Chondrocyte (in vitro differentiated cells): ENCODE results near the gene NOXRED1. TPM values are rescaled to one million over a fixed set of nuclear protein-coding genes. Genes with fewer than 3 reads are reported as not detected.
A peak's percentile ranks its signal among the peaks of the same experiment; 100 is the strongest.

Source experiments
- DNase-seq: peaks from one replicate; pipeline ENCODE4 v3.0.0; 2021; ENCODE audit warnings: mixed read lengths, low spot score
- H3K27ac Mint-ChIP-seq: one replicate; pipeline ENCODE4 v1.8.0; 2021; ENCODE audit warnings: mild to moderate bottlenecking, moderate library complexity, mixed read lengths; ENCODE audit not compliant: unreplicated experiment
- H3K27me3 Mint-ChIP-seq: 2 replicates; pipeline ENCODE4 v1.8.0; 2021; ENCODE audit warnings: low read depth, mixed read lengths
- H3K36me3 Mint-ChIP-seq: 2 replicates; pipeline ENCODE4 v1.8.0; 2021; ENCODE audit warnings: low read depth, mixed read lengths
- H3K4me1 Mint-ChIP-seq: 2 replicates; pipeline ENCODE4 v1.8.0; 2021; ENCODE audit warnings: low read depth, mild to moderate bottlenecking, mixed read lengths
- H3K4me3 Mint-ChIP-seq: one replicate; pipeline ENCODE4 v1.8.0; 2021; ENCODE audit warnings: mild to moderate bottlenecking, moderate library complexity, mixed read lengths; ENCODE audit not compliant: unreplicated experiment
- H3K9me3 Mint-ChIP-seq: 2 replicates; pipeline ENCODE4 v1.8.0; 2021; ENCODE audit warnings: low read depth, mixed read lengths
- CTCF ChIP-seq: fragments of 200-600 bp; sonication (generic); IDR thresholded peaks from 2 replicates; pipeline ENCODE4 v1.5.0; 2021; ENCODE audit warnings: antibody characterized with exemption, mild to moderate bottlenecking, moderate library complexity
- total RNA-seq: library from RNA; stranded (reverse); gene quantifications from 3 replicates; pipeline ENCODE4 v1.2.1, GENCODE V29; 2021

Gene NOXRED1
- total RNA-seq, 1 donor from 2014 or later = 0.37 TPM

DNA sequence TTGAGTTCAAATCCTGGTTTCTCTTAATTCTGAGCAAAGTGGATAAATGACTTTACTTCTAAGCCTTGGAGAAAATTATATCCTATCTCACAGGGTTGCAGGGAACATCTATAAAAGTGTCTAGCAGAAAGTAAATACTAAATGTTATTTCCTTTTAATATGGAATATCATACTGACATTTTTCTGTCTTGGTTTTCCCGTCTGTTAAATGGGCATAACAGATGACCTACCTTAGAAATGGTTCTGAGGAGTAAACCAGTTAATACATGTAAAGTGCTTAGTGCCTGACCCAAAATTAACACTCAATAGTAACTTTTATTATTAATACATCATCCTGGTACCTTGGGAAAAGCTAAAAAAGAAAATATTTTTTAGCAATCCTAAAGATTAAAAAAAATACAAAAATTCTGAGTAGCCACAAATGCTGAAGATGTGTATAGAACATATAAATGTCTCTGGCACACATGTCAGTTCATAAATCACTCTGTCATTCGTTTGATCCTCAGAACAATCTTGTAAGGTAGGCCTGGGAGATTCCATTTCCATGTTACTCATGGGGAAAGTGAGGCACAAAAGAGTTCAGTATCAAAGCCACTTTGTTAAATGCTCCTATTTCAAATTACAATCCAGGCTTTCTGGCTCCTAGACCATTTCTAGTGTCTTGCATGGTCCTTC lies 32.8 kb upstream of the NOXRED1 start:
- no peak overlapping the region for H3K27ac Mint-ChIP-seq

GRCh38 chr14:77442196-77442595 lies 18.9 kb upstream of the NOXRED1 start:
- no peaks in the 10 kb centered on the region for H3K4me1 Mint-ChIP-seq
- no peak for DNase-seq
- no peak overlapping the region for H3K27ac Mint-ChIP-seq
- H3K9me3 Mint-ChIP-seq = no peaks in the 10 kb centered on the region
- H3K4me3 Mint-ChIP-seq = no peak overlapping the region
- no peak for TF ChIP-seq CTCF
- H3K36me3 Mint-ChIP-seq = peaks cover 33% of the 10 kb centered on the region
- H3K27me3 Mint-ChIP-seq = no peaks in the 10 kb centered on the region

More for the DNA sequence above, 32.8 kb upstream of the NOXRED1 start:
- Mint-ChIP-seq H3K4me3 (peak overlapping the region; percentile 100), H3K4me1 (peaks cover 30% of the 10 kb centered on the region), H3K27me3 (no peaks in the 10 kb centered on the region), H3K9me3 (no peaks in the 10 kb centered on the region), H3K36me3 (peaks cover 24% of the 10 kb centered on the region)
- TF ChIP-seq CTCF = no peak
- DNase-seq = no peak

DNA sequence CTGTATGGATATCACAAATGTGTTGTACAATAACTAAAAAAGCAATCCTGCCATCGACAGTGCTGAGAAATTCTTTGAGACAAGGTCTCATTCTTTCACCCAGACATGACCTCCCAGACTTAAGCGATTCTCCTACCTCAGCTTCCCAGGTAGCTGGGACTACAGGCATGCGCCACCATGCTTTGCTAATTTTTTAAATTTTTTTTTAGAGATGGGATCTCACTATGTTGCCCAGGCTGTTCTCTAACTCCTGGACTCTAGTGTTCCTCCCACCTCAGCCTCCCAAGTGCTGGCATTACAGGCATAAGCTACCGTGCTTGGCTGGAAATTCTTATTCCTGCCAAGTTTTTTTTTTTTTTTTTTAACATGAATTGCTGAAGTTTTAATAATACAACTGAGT lies 16.5 kb upstream of the NOXRED1 start:
- Mint-ChIP-seq H3K27ac (no peak overlapping the region), H3K36me3 (peaks cover 50% of the 10 kb centered on the region), H3K9me3 (no peaks in the 10 kb centered on the region), H3K4me1 (no peaks in the 10 kb centered on the region), H3K27me3 (no peaks in the 10 kb centered on the region), H3K4me3 (no peak overlapping the region)
- DNase-seq = no peak
- no peak for TF ChIP-seq CTCF

- H3K27me3 Mint-ChIP-seq = no peaks in the 10 kb centered on the region
- H3K9me3 Mint-ChIP-seq = no peaks in the 10 kb centered on the region
- no peak overlapping the region for H3K27ac Mint-ChIP-seq
- H3K4me1 Mint-ChIP-seq = no peaks in the 10 kb centered on the region
- peaks cover 55% of the 10 kb centered on the region for H3K36me3 Mint-ChIP-seq
- no peak for TF ChIP-seq CTCF
- DNase-seq = no peak
- H3K4me3 Mint-ChIP-seq = no peak overlapping the region
Observed at GRCh38 chr14:77438596-77438995, 15.3 kb upstream of the NOXRED1 start.

GRCh38 chr14:77436042-77436441 lies 12.7 kb upstream of the NOXRED1 start:
- no peak for DNase-seq
- H3K4me3 Mint-ChIP-seq = no peak overlapping the region
- peaks cover 43% of the 10 kb centered on the region for H3K36me3 Mint-ChIP-seq
- H3K4me1 Mint-ChIP-seq = no peaks in the 10 kb centered on the region
- no peaks in the 10 kb centered on the region for H3K27me3 Mint-ChIP-seq
- TF ChIP-seq CTCF = no peak
- no peaks in the 10 kb centered on the region for H3K9me3 Mint-ChIP-seq
- H3K27ac Mint-ChIP-seq = no peak overlapping the region
